Neural progenitor cell (in vitro differentiated cells): Measurements from ENCODE around the gene MBOAT1.

Experiments used
- CTCF ChIP-seq: fragments of 200-600 bp; sonication (generic); IDR thresholded peaks from 2 replicates; pipeline ENCODE4 v1.5.1; 2017; ENCODE audit warnings: antibody characterized with exemption, mild to moderate bottlenecking
- EZH2phosphoT487 ChIP-seq: fragments of 200-600 bp; sonication (generic); IDR thresholded peaks from 2 replicates; pipeline ENCODE4 v1.6.1; 2017; ENCODE audit warnings: antibody characterized with exemption

DNA sequence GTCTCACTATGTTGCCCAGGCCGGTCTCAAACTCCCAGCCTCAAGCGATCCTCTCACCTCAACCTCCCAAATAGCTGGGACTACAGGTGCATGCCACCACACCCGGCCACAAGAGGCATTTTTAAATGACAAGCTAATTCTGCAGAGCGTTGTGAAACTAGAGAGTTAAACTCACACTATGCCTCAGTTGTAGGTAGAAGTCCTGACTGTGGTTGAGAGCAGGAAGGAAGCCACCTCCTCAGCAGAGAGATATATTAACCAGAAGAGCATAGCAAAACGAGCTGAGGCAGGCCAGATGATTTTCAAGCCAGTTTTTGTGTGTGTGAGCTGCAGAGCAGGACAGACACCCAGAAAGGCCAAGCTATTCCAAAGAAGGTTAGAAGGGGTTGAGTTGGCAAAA lies 150.3 kb downstream of the MBOAT1 start:
- no peak for TF ChIP-seq EZH2phosphoT487
- no peak for TF ChIP-seq CTCF
